ENCODE results near the gene IDH3B. TPM values are rescaled to one million over a fixed set of nuclear protein-coding genes. Genes with fewer than 3 reads are reported as not detected.

The IDH3B gene
- total and polyA plus RNA-seq, 9 of the 15 experiments (the other 6 are each of a cell fraction or from before 2014, with no cell fraction given), result 91.7 to 224 (median 155) TPM

- Histone ChIP-seq H3K9me3 (replicated peaks; ENCODE audit: control insufficient read depth, insufficient read depth, low read depth, low read length) (no peaks in the 10 kb centered on the region), H4K20me1 (replicated peaks; ENCODE audit: control insufficient read depth, insufficient read depth, low read length) (peaks cover 34% of the 10 kb centered on the region), H3K4me1 (replicated peaks in 1 of 2; ENCODE audit: control insufficient read depth in 2 of 2, insufficient read depth in 2 of 2, low read length in 2 of 2) (peaks cover 19 to 22% of the 10 kb centered on the region in 2 experiments; a peak in 4 of 5 replicates), H3K27me3 (ENCODE audit: control insufficient read depth in 2 of 2, insufficient read depth in 2 of 2, low read length in 2 of 2) (no peaks in the 10 kb centered on the region), H3K4me2 (ENCODE audit: insufficient read depth, low read length) (peak overlapping the region; percentile 97), H3K4me3 (peak overlapping the region; percentile 70), H2AFZ (ENCODE audit: low read depth, low read length) (0 out of 2 replicates have a peak overlapping the region, but pooled peaks have one; percentile 45), H3K36me3 (ENCODE audit: control insufficient read depth, insufficient read depth, low read length) (peaks cover 53% of the 10 kb centered on the region), H3K27ac (ENCODE audit: extremely low read depth, low read depth, low read length) (peak overlapping the region; percentile 80), H3K9me1 (ENCODE audit: control insufficient read depth, insufficient read depth, low read length) (peaks cover 15% of the 10 kb centered on the region), H3K9ac (ENCODE audit: insufficient read depth in 1 of 2, low read depth in 2 of 2, low read length in 2 of 2) (peak overlapping the region; percentile 94 to 99), H3K79me2 (ENCODE audit: control insufficient read depth, insufficient read depth, low read length) (peaks cover 60% of the 10 kb centered on the region)
- in situ Hi-C loops (cut with MboI), result no loop called here
- under 1% methylated on average over 45 of the region's 56 CpGs for WGBS (ENCODE audit: insufficient coverage, low coverage, missing lambda C conversion rate)
- ChIA-PET POLR2A (interaction anchor here (0.6 to 4.1 kb wide), 19 partner anchors 9 to 499 kb away, joined by 3 to 46 read pairs (median 3); partner anchors contain the start of genes IDH3B and SNRPB), CTCF (ENCODE audit: low intra/inter-chr PET ratio) (interaction anchor here (1.2 kb wide), 1 partner anchor 100 kb away, joined by 3 read pairs; no protein-coding TSS in a partner anchor)
- FAIRE-seq, result no peak
- peak in 2 of 4 experiments; percentile 30 to 52 for DNase-seq (ENCODE audit: extremely low read depth in 1 of 4, low spot score in 3 of 4)
- ATAC-seq, result peak; percentile 70
- intact Hi-C loops (cut with micrococcal nuclease), result loop anchor here (5.0 kb wide), 2 partner anchors 126 to 186 kb away; no protein-coding TSS in a partner anchor
- TSS peak; percentile 42 for BruUV-seq (replicated peaks)
- TF ChIP-seq MGA (IDR thresholded peaks at IDR 0.05), result peak; percentile 86
- TF ChIP-seq USF2 (CRISPR knock-in tag; IDR thresholded peaks at IDR 0.05), result peak; percentile 75
- 0 out of 4 replicates have a peak, but pooled peaks of 1 of the 2 experiments have one; percentile 3 for TF ChIP-seq SRF (CRISPR knock-in tag; IDR thresholded peaks at IDR 0.05)
- TF ChIP-seq HNRNPL (IDR thresholded peaks at IDR 0.05; ENCODE audit: low read depth, low read length), result 0 out of 2 replicates have a peak, but pooled peaks have one; percentile 33
- no peak for TF ChIP-seq HES1 (IDR thresholded peaks at IDR 0.05; ENCODE audit: low read depth)
- TF ChIP-seq ZNF143 (CRISPR knock-in tag; IDR thresholded peaks at IDR 0.05), result peak; percentile 83
- no peak for TF ChIP-seq C11orf30 (IDR thresholded peaks at IDR 0.05; ENCODE audit: low read depth)
Observed at GRCh38 chr20:2652724-2653555, 11.1 kb downstream of the IDH3B start.

All from K562 (cell line).